ENCODE results near the gene HTT. TPM values are rescaled to one million over a fixed set of nuclear protein-coding genes. Genes with fewer than 3 reads are reported as not detected.

HTT gene
- total RNA-seq, 2 donors from 2014 or later = 104 to 109 TPM

- Histone ChIP-seq H3K36me3 (ENCODE audit: control insufficient read depth, insufficient read depth, low read length) (no peaks in the 10 kb centered on the region), H3K4me1 (ENCODE audit: control insufficient read depth, insufficient read depth, low read length) (peaks cover 5% of the 10 kb centered on the region), H3K27me3 (ENCODE audit: control insufficient read depth, insufficient read depth, low read length, poor library complexity, severe bottlenecking) (no peaks in the 10 kb centered on the region), H3K9me3 (ENCODE audit: control insufficient read depth, low read length) (no peaks in the 10 kb centered on the region), H3K4me3 (ENCODE audit: low read length) (no peak overlapping the region), H3K9ac (ENCODE audit: extremely low read depth, low read length, poor library complexity, severe bottlenecking) (no peak overlapping the region), H3K27ac (ENCODE audit: low read depth, low read length) (no peak overlapping the region)
- no peak for TF ChIP-seq CTCF (conservative IDR thresholded peaks at IDR 0.05)
- H3K4me3 Mint-ChIP-seq = no peak overlapping the region
- no peak overlapping the region for H3K27ac Mint-ChIP-seq
- WGBS, 2 experiments (ENCODE audit: insufficient coverage in 1 of 2, insufficient read length in 1 of 2) = 84 to 92% methylated on average over 2 to 6 of the region's 6 CpGs
- H3K27me3 Mint-ChIP-seq (ENCODE audit: insufficient read depth) = no peaks in the 10 kb centered on the region
- no peaks in the 10 kb centered on the region for H3K36me3 Mint-ChIP-seq (ENCODE audit: low read depth)
- H3K4me1 Mint-ChIP-seq = peaks cover 5% of the 10 kb centered on the region
- H3K9me3 Mint-ChIP-seq = no peaks in the 10 kb centered on the region
- no peak for DNase-seq
These were observed 189.4 kb downstream of the HTT start for GRCh38 chr4:3263876-3264193.

- H3K4me1 ChIP-seq (ENCODE audit: control insufficient read depth, insufficient read depth, low read length) = peaks cover 5% of the 10 kb centered on the region
- H3K27me3 Mint-ChIP-seq (ENCODE audit: insufficient read depth) = no peaks in the 10 kb centered on the region
- no peak overlapping the region for H3K27ac ChIP-seq (ENCODE audit: low read depth, low read length)
- 94 to 96% methylated on average over 17 of the region's 17 CpGs for WGBS, 2 experiments (ENCODE audit: insufficient coverage in 1 of 2, insufficient read length in 1 of 2)
- TF ChIP-seq CTCF (conservative IDR thresholded peaks at IDR 0.05) = no peak
- H3K4me3 ChIP-seq (ENCODE audit: low read length) = no peak overlapping the region
- no peaks in the 10 kb centered on the region for H3K27me3 ChIP-seq (ENCODE audit: control insufficient read depth, insufficient read depth, low read length, poor library complexity, severe bottlenecking)
- DNase-seq = no peak
- no peaks in the 10 kb centered on the region for H3K36me3 Mint-ChIP-seq (ENCODE audit: low read depth)
- H3K36me3 ChIP-seq (ENCODE audit: control insufficient read depth, insufficient read depth, low read length) = no peaks in the 10 kb centered on the region
- no peak overlapping the region for H3K9ac ChIP-seq (ENCODE audit: extremely low read depth, low read length, poor library complexity, severe bottlenecking)
- H3K9me3 ChIP-seq (ENCODE audit: control insufficient read depth, low read length) = no peaks in the 10 kb centered on the region
- no peaks in the 10 kb centered on the region for H3K9me3 Mint-ChIP-seq
- no peak overlapping the region for H3K27ac Mint-ChIP-seq
- H3K4me1 Mint-ChIP-seq = peaks cover 5% of the 10 kb centered on the region
- H3K4me3 Mint-ChIP-seq = no peak overlapping the region
These were observed 191.6 kb downstream of the HTT start for GRCh38 chr4:3266076-3266475.

GRCh38 chr4:3267576-3268394, 193.3 kb downstream of the HTT start:
- Mint-ChIP-seq H3K4me3 (no peak overlapping the region), H3K36me3 (ENCODE audit: low read depth) (no peaks in the 10 kb centered on the region), H3K4me1 (peaks cover 5% of the 10 kb centered on the region), H3K9me3 (peaks cover 3% of the 10 kb centered on the region), H3K27ac (no peak overlapping the region), H3K27me3 (ENCODE audit: insufficient read depth) (peaks cover 3% of the 10 kb centered on the region)
- no peak overlapping the region for H3K27ac ChIP-seq (ENCODE audit: low read depth, low read length)
- no peak overlapping the region for H3K4me3 ChIP-seq (ENCODE audit: low read length)
- TF ChIP-seq CTCF (conservative IDR thresholded peaks at IDR 0.05) = no peak
- no peaks in the 10 kb centered on the region for H3K9me3 ChIP-seq (ENCODE audit: control insufficient read depth, low read length)
- peak; percentile 65 for DNase-seq
- H3K27me3 ChIP-seq (ENCODE audit: control insufficient read depth, insufficient read depth, low read length, poor library complexity, severe bottlenecking) = no peaks in the 10 kb centered on the region
- no peaks in the 10 kb centered on the region for H3K36me3 ChIP-seq (ENCODE audit: control insufficient read depth, insufficient read depth, low read length)
- 71 to 76% methylated on average over 12 to 18 of the region's 18 CpGs for WGBS, 2 experiments (ENCODE audit: insufficient coverage in 1 of 2, insufficient read length in 1 of 2)
- H3K4me1 ChIP-seq (ENCODE audit: control insufficient read depth, insufficient read depth, low read length) = peaks cover 5% of the 10 kb centered on the region
- no peak overlapping the region for H3K9ac ChIP-seq (ENCODE audit: extremely low read depth, low read length, poor library complexity, severe bottlenecking)
